HG03159 (cell line): Measurements from ENCODE around the gene RNF4.
A peak's percentile ranks its signal among the peaks of the same experiment; 100 is the strongest.
"Not testable (repeated sequence)": the region's sequence is repeated elsewhere in the genome, so short reads cannot be mapped to it uniquely, and the experiment has no call there.

ENCODE experiments used
- ATAC-seq: cut with Tn5 transposase; IDR thresholded peaks from one replicate; pipeline ENCODE4 v1.9.1; 2021; ENCODE audit warnings: mild to moderate bottlenecking, moderate library complexity; ENCODE audit not compliant: unreplicated experiment

The RNF4 gene

GRCh38 chr4:2468456-2469191, at the start of gene RNF4:
TSS of gene RNF4 (plus strand) at chr4:2469106. CDS start at chr4:2490494, 21,388 bp downstream.
- ATAC-seq, result peak; percentile 74

- no peak for ATAC-seq
Measured at GRCh38 chr4:2419814-2420213, 49.1 kb upstream of the RNF4 start.

- no peak for ATAC-seq
Measured at GRCh38 chr4:2421928-2422327, 47.0 kb upstream of the RNF4 start.

GRCh38 chr4:2423066-2423465, 45.8 kb upstream of the RNF4 start:
- no peak for ATAC-seq

- ATAC-seq, result no peak
Measured at GRCh38 chr4:2423695-2424094, 45.2 kb upstream of the RNF4 start.

- no peak for ATAC-seq
Measured at GRCh38 chr4:2424581-2424980, 44.3 kb upstream of the RNF4 start.

GRCh38 chr4:2425386-2426068, 43.4 kb upstream of the RNF4 start:
- ATAC-seq, result no peak

- ATAC-seq, result no peak
Measured at GRCh38 chr4:2426069-2426397, 42.9 kb upstream of the RNF4 start.

GRCh38 chr4:2426711-2427275, 42.1 kb upstream of the RNF4 start:
- ATAC-seq, result no peak

GRCh38 chr4:2427383-2428334, 41.2 kb upstream of the RNF4 start:
- ATAC-seq, result no peak

- no peak for ATAC-seq
Measured at GRCh38 chr4:2428496-2429213, 40.3 kb upstream of the RNF4 start.

GRCh38 chr4:2429945-2430757, 38.8 kb upstream of the RNF4 start:
- not testable (repeated sequence) for ATAC-seq

- no peak for ATAC-seq
Measured at GRCh38 chr4:2432004-2432403, 36.9 kb upstream of the RNF4 start.

GRCh38 chr4:2432991-2433530, 35.8 kb upstream of the RNF4 start:
- ATAC-seq, result no peak

GRCh38 chr4:2433609-2434350, 35.1 kb upstream of the RNF4 start:
- no peak for ATAC-seq

GRCh38 chr4:2434420-2434819, 34.5 kb upstream of the RNF4 start:
- no peak for ATAC-seq

GRCh38 chr4:2436301-2436700, 32.6 kb upstream of the RNF4 start:
- no peak for ATAC-seq

- ATAC-seq, result no peak
Measured at GRCh38 chr4:2436761-2437474, 32.0 kb upstream of the RNF4 start.
